Measurements from ENCODE around the gene PER3. TPM values are rescaled to one million over a fixed set of nuclear protein-coding genes. Genes with fewer than 3 reads are reported as not detected.

The PER3 gene
- total and polyA plus RNA-seq, 10 of the 15 experiments (the other 5 are each of a cell fraction or from before 2014, with no cell fraction given), result 0.06 to 0.64 (median 0.13) TPM; not detected in 1

GRCh38 chr1:7785108-7785507 is 1.0 kb downstream of the PER3 start (continued):
- no peak for TF ChIP-seq IRF3 (IDR thresholded peaks at IDR 0.05)
- TF ChIP-seq BCLAF1 (IDR thresholded peaks at IDR 0.05), result no peak
- no peak for TF ChIP-seq PRDM15 (CRISPR knock-in tag; IDR thresholded peaks at IDR 0.05)

DNA sequence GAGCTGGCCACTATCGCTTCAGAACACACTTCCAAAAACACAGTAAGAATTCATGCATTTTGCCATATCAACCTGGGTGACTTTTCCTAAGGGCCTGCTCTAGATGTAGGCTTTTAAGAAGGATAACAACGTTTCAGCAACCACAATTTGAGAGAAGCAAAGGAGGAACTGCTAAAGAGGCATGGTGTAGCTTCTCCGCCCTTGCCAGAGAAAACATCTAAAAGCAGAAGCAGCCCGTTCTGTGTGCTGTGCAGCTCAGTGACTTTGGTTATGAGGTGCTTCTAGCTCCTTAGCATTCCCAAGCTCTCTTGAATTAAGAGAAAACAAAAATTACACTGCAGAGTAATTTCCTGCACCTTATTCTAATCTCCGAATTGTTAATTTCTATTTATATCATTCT is 2.7 kb downstream of the PER3 start:
- POLR2A ChIA-PET, result no interaction called here

More for the DNA sequence above, 2.7 kb downstream of the PER3 start:
- Histone ChIP-seq H3K4me2 (ENCODE audit: control insufficient read depth, insufficient read depth) (no peak overlapping the region), H3K9ac (ENCODE audit: control insufficient read depth, insufficient read depth, low read length) (no peak overlapping the region), H3K4me3 (no peak overlapping the region), H3K27ac (ENCODE audit: control insufficient read depth, insufficient read depth) (no peak overlapping the region), H3K36me3 (ENCODE audit: control insufficient read depth in 2 of 2, insufficient read depth in 2 of 2, low read length in 1 of 2) (no peaks in the 10 kb centered on the region), H3K27me3 (replicated peaks in 1 of 2; ENCODE audit: control insufficient read depth in 2 of 2, insufficient read depth in 2 of 2, low read length in 1 of 2) (no peaks in the 10 kb centered on the region), H2AFZ (ENCODE audit: control insufficient read depth, low read depth, low read length) (no peak overlapping the region), H4K20me1 (ENCODE audit: control insufficient read depth, insufficient read depth) (no peaks in the 10 kb centered on the region), H3K9me3 (replicated peaks; ENCODE audit: control insufficient read depth, insufficient read depth, low read length) (peaks cover 5% of the 10 kb centered on the region; the same call in 2 of the 3 replicates), H3K4me1 (ENCODE audit: control insufficient read depth, insufficient read depth, low read length) (peaks cover 7% of the 10 kb centered on the region; the same call in 1 of the 2 replicates), H3K79me2 (ENCODE audit: control insufficient read depth, insufficient read depth, low read length) (no peaks in the 10 kb centered on the region)
- CTCF ChIA-PET, result interaction anchor here (0.8 to 1.6 kb wide), 3 partner anchors 22 to 34 kb away, joined by 4 to 6 read pairs (median 4); no protein-coding TSS in a partner anchor
- RAD21 ChIA-PET (ENCODE audit: unreplicated experiment), result no interaction called here
- no TSS peak for BruUV-seq (replicated peaks)
- in situ Hi-C loops (cut with MboI) (no loop called here), intact Hi-C loops (cut with micrococcal nuclease; ENCODE audit: unreplicated experiment) (no loop called here)
- SMC1A ChIA-PET (ENCODE audit: uncharacterized antibody, unreplicated experiment), result no interaction called here
- TF ChIP-seq POLR2AphosphoS2 (IDR thresholded peaks at IDR 0.05; ENCODE audit: low read depth, low read length), result no peak
- 40% methylated on average over 5 of the region's 5 CpGs for WGBS (ENCODE audit: insufficient coverage, insufficient replicate concordance, low lambda C conversion rate, missing lambda C conversion rate)
- DNase-seq (ENCODE audit: low read depth, low spot score), result no peak
- ATAC-seq, result no peak
- FAIRE-seq, result no peak
